Measurements from ENCODE around the gene IL22RA2.
"Not testable (repeated sequence)": the region's sequence is repeated elsewhere in the genome, so short reads cannot be mapped to it uniquely, and the experiment has no call there.

IL22RA2 gene

DNA sequence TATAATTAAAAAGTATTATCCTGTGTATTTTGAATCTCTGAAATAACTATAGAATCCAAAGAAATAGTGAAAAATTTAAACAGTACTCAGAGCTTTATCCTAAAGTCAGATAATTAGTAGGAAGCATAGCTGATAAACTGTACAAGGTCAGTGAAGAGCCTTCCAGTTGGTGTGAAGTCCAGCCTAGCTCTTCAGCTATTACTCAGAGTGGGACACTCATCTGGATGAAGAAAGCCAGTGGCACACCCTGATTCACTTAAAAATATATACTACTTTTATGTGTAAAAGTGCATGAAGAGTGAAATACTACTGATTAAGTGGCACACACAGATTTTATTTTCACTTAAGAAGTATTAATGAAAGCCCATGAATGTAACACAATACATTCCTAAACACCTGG lies 42.7 kb upstream of the IL22RA2 start:
- no peak overlapping the region for H3K27ac ChIP-seq
- TF ChIP-seq EZH2 (IDR thresholded peaks at IDR 0.05) (no peak), POLR2AphosphoS5 (IDR thresholded peaks at IDR 0.05; ENCODE audit: borderline replicate concordance, low read depth, low read length) (no peak), FOXP2 (optimal IDR thresholded peaks at IDR 0.05; ENCODE audit: control extremely low read depth, extremely low read length, insufficient read depth) (no peak)
- H3K4me3 ChIP-seq: no peak overlapping the region
- peaks cover 34% of the 10 kb centered on the region for H3K36me3 ChIP-seq (ENCODE audit: insufficient read depth, low read length)
- H3K9me3 ChIP-seq (ENCODE audit: low read depth, low read length): peaks cover 5% of the 10 kb centered on the region; the same call in 1 of the 2 replicates
- DNase-seq (ENCODE audit: low read depth, low spot score): no peak
- H3K9ac ChIP-seq (ENCODE audit: insufficient read length): no peak overlapping the region

DNA sequence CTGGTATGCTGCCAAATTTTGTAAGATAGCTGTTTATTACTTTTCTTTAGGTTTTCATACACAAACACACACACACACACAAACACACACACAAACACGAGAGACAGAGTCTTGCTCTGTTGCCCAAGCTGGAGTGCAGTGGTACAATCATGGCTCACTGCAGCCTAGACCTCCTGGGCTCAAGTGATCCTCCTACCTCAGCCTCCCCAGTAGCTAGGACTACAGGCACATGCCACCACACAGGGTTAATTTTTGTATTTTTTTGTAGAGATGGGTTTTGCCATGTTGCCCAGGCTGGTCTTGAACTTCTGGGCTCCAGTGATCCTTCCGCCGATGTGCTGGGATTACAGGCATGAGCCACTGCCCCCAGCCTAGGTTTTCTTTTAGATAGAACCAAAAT lies 42.2 kb upstream of the IL22RA2 start:
- H3K36me3 ChIP-seq (ENCODE audit: insufficient read depth, low read length): peaks cover 34% of the 10 kb centered on the region
- not testable (repeated sequence) for H3K9ac ChIP-seq (ENCODE audit: insufficient read length); H3K27ac ChIP-seq; H3K4me3 ChIP-seq; DNase-seq (ENCODE audit: low read depth, low spot score); H3K9me3 ChIP-seq (ENCODE audit: low read depth, low read length)

DNA sequence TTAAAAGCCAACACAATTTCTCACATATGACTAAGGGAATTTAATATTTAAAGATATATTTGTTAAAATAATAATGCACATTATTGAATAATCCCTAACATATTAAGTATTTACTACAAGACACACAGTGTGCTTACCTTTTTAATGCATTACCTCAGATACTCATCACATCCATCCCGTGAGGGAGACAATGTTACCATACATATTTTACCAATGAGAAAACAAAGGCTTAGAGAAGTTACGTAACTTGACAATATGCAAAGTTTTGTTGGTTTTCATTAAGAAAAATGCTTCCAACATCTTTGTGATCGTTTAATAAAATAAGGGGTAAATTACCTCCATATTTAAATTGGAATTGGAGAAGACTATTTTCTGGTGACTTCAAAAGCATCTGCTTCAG lies 41.5 kb upstream of the IL22RA2 start:
- H3K27ac ChIP-seq: no peak overlapping the region
- H3K9ac ChIP-seq (ENCODE audit: insufficient read length): no peak overlapping the region
- peaks cover 36% of the 10 kb centered on the region for H3K36me3 ChIP-seq (ENCODE audit: insufficient read depth, low read length)
- H3K4me3 ChIP-seq: no peak overlapping the region
- peaks cover 7% of the 10 kb centered on the region; the same call in 1 of the 2 replicates for H3K9me3 ChIP-seq (ENCODE audit: low read depth, low read length)
- DNase-seq (ENCODE audit: low read depth, low spot score): no peak
- TF ChIP-seq FOXP2 (optimal IDR thresholded peaks at IDR 0.05; ENCODE audit: control extremely low read depth, extremely low read length, insufficient read depth) (no peak), POLR2AphosphoS5 (IDR thresholded peaks at IDR 0.05; ENCODE audit: borderline replicate concordance, low read depth, low read length) (no peak), EZH2 (IDR thresholded peaks at IDR 0.05) (no peak)

DNA sequence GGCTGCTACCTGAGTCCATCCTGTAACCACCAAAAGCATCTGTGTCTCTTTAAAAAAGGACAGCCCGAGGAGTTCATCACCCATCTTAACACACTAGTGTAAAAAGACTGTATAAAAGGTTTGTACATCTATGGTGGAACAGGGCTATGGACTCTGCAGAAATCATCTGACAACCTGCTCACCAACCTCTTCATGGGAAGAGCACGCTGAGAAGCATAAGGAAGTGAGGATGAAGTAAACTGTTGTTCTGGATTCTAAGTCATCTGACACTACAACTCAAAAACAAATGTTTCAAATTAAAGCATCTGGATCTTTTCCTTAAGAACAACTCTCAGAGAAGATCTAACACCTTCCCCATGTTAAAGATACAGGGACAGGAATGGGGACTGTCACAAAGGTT lies 40.4 kb upstream of the IL22RA2 start:
- TF ChIP-seq POLR2AphosphoS5 (IDR thresholded peaks at IDR 0.05; ENCODE audit: borderline replicate concordance, low read depth, low read length) (no peak), EZH2 (IDR thresholded peaks at IDR 0.05) (no peak), FOXP2 (optimal IDR thresholded peaks at IDR 0.05; ENCODE audit: control extremely low read depth, extremely low read length, insufficient read depth) (no peak)
- Histone ChIP-seq H3K9ac (ENCODE audit: insufficient read length) (no peak overlapping the region), H3K4me3 (no peak overlapping the region), H3K36me3 (ENCODE audit: insufficient read depth, low read length) (peaks cover 41% of the 10 kb centered on the region), H3K27ac (no peak overlapping the region), H3K9me3 (ENCODE audit: low read depth, low read length) (peaks cover 10% of the 10 kb centered on the region; the same call in 1 of the 2 replicates)
- DNase-seq (ENCODE audit: low read depth, low spot score): no peak

DNA sequence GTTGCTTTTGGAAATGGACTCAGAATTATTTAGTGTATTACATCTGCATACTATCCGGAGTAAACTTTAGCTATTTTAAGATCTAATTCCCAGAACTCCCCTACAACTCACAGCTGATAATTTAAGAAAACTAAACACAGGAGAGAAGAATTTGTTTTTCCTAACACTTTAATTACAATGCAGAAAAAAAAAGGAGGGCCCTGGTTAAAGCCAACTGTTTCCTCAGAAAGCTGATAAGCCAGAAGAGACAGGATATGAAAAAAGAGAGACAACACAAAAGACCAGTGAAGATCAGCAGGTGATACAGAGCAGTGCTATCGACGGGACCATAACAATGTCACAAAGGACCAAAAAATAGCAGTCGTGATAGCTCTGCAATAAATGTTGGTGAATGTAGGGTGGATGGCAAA lies 39.9 kb upstream of the IL22RA2 start:
- no peak for DNase-seq (ENCODE audit: low read depth, low spot score)
- Histone ChIP-seq H3K36me3 (ENCODE audit: insufficient read depth, low read length) (peaks cover 41% of the 10 kb centered on the region), H3K9me3 (ENCODE audit: low read depth, low read length) (peaks cover 10% of the 10 kb centered on the region; the same call in 1 of the 2 replicates), H3K9ac (ENCODE audit: insufficient read length) (no peak overlapping the region), H3K27ac (no peak overlapping the region), H3K4me3 (no peak overlapping the region)
- TF ChIP-seq EZH2 (IDR thresholded peaks at IDR 0.05): no peak
- no peak for TF ChIP-seq FOXP2 (optimal IDR thresholded peaks at IDR 0.05; ENCODE audit: control extremely low read depth, extremely low read length, insufficient read depth)
- TF ChIP-seq POLR2AphosphoS5 (IDR thresholded peaks at IDR 0.05; ENCODE audit: borderline replicate concordance, low read depth, low read length): no peak

DNA sequence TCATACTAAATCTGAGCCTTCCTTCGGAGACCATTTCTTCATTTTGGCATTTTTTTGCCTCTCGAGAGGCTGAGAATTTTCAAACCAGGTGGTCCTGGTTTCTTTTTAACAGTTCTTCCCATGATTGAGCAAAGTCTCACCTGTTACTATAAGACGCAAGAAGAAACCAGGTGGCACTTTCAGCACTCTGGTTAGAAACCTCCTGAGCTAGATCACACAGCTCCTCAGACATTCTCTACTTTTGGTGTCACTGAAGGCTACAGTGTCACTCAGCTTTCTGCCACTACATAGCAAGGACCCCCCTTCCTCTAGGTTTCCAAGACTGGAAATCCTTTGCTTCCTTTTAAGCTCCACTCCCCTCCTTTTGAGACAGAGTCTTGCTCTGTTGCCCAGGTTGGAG lies 38.5 kb upstream of the IL22RA2 start:
- no peak for TF ChIP-seq EZH2 (IDR thresholded peaks at IDR 0.05)
- no peak for TF ChIP-seq POLR2AphosphoS5 (IDR thresholded peaks at IDR 0.05; ENCODE audit: borderline replicate concordance, low read depth, low read length)
- H3K36me3 ChIP-seq (ENCODE audit: insufficient read depth, low read length): peaks cover 45% of the 10 kb centered on the region
- DNase-seq (ENCODE audit: low read depth, low spot score): no peak
- H3K4me3 ChIP-seq: no peak overlapping the region
- H3K9ac ChIP-seq (ENCODE audit: insufficient read length): no peak overlapping the region
- H3K9me3 ChIP-seq (ENCODE audit: low read depth, low read length): peaks cover 10% of the 10 kb centered on the region; the same call in 1 of the 2 replicates
- no peak overlapping the region for H3K27ac ChIP-seq

DNA sequence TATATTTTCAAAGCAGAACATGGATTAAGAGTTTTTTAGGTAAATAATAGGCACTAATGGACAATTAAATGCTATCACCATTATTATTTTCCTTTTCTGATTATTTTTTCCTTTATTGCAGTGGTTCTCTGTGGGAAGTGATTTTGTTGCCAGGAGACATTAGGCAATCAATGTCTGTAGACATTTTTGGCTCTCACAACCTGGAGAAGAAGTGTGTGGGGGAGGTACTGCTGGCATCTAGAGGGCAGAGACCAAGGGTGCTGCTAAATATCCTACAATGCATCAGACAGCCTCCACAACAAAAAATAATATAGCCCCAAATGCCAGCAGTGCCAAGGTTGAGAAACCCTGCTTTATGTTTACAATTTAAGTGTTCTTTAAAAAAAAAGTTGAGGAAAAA lies 37.5 kb upstream of the IL22RA2 start:
- Histone ChIP-seq H3K4me3 (no peak overlapping the region), H3K9ac (ENCODE audit: insufficient read length) (no peak overlapping the region), H3K36me3 (ENCODE audit: insufficient read depth, low read length) (peaks cover 55% of the 10 kb centered on the region), H3K9me3 (ENCODE audit: low read depth, low read length) (peaks cover 10% of the 10 kb centered on the region; the same call in 1 of the 2 replicates), H3K27ac (no peak overlapping the region)
- no peak for DNase-seq (ENCODE audit: low read depth, low spot score)
- TF ChIP-seq POLR2AphosphoS5 (IDR thresholded peaks at IDR 0.05; ENCODE audit: borderline replicate concordance, low read depth, low read length) (no peak), EZH2 (IDR thresholded peaks at IDR 0.05) (no peak), FOXP2 (optimal IDR thresholded peaks at IDR 0.05; ENCODE audit: control extremely low read depth, extremely low read length, insufficient read depth) (no peak)

DNA sequence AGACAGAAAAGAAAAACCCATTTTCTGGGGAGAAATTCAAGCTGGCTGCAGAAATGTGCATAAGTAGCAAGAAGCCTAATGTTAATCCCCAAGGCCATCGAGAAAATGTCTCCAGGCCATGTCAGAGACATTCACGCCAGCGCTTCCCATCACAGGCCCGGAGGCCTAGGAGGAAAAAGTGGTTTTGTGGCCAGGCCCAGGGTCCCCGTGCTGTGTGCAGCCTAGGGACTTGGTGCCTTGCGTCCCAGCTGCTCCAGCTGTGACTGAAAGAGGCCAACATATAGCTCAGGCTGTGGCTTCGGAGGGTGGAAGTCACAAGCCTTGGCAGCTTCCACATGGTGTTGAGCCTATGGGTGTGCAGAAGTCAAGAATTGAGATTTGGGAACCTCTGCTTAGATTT lies 34.8 kb upstream of the IL22RA2 start:
- no peak for DNase-seq (ENCODE audit: low read depth, low spot score)
- Histone ChIP-seq H3K36me3 (ENCODE audit: insufficient read depth, low read length) (peaks cover 64% of the 10 kb centered on the region), H3K9ac (ENCODE audit: insufficient read length) (no peak overlapping the region), H3K4me3 (no peak overlapping the region), H3K9me3 (ENCODE audit: low read depth, low read length) (peaks cover 10% of the 10 kb centered on the region; the same call in 1 of the 2 replicates), H3K27ac (no peak overlapping the region)
- TF ChIP-seq EZH2 (IDR thresholded peaks at IDR 0.05) (no peak), FOXP2 (optimal IDR thresholded peaks at IDR 0.05; ENCODE audit: control extremely low read depth, extremely low read length, insufficient read depth) (no peak), POLR2AphosphoS5 (IDR thresholded peaks at IDR 0.05; ENCODE audit: borderline replicate concordance, low read depth, low read length) (no peak)

DNA sequence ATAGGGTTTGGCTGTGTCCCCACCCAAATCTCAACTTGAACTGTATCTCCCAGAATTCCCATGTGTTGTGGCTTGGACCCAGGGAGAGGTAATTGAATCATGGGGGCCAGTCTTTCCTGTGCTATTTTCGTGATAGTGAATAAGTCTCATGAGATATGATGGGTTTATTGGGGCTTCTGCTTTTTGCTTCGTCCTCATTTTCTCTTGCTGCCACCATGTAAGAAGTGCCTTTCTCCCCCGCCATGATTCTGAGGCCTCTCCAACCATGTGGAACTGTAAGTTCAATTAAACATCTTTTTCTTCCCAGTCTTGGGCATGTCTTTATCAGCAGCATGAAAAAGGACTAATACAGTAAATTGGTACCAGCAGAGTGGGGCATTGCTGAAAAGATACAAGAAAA lies 34.0 kb upstream of the IL22RA2 start:
- H3K9me3 ChIP-seq (ENCODE audit: low read depth, low read length); H3K27ac ChIP-seq; H3K4me3 ChIP-seq; DNase-seq (ENCODE audit: low read depth, low spot score); H3K9ac ChIP-seq (ENCODE audit: insufficient read length): not testable (repeated sequence)
- H3K36me3 ChIP-seq (ENCODE audit: insufficient read depth, low read length): peaks cover 70% of the 10 kb centered on the region

Measured in SK-N-MC (cell line).